ENCODE results near the gene PTPRD. TPM values are rescaled to one million over a fixed set of nuclear protein-coding genes. Genes with fewer than 3 reads are reported as not detected.

The PTPRD gene
- total and polyA plus RNA-seq, 2 donors (not counting 1 experiment from before 2014, with no cell fraction given), result not detected

DNA sequence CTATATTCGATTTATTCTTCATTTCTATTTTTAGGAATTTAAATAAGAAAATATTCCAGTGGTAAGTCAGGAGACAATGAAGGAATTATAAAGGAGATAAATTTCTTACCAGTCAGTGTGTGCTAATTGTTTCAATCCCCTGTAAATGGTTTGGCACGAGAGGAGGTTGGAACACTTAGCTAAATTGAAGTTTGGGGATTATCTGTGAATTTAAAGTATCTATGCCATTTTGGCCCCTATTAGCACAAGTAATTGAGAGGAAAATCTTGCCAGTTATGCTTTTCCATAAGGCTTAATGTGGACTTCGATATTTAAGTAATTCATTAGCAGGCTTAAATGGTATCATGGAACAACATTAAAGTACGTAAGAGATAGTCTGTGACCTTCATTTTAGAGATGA lies 860.8 kb downstream of the PTPRD start:
- peaks cover 6% of the 10 kb centered on the region for H3K27me3 Mint-ChIP-seq
- CTCF ChIA-PET, result no interaction called here
- no peaks in the 10 kb centered on the region for H4K20me1 ChIP-seq (ENCODE audit: control insufficient read depth, insufficient read depth, low read length, poor library complexity, severe bottlenecking)
- no peak for TF ChIP-seq EZH2 (IDR thresholded peaks at IDR 0.05; ENCODE audit: borderline replicate concordance, insufficient read depth, low read depth, low read length, poor library complexity, severe bottlenecking)
- no peak overlapping the region for H3K4me2 ChIP-seq (replicated peaks; ENCODE audit: low read depth, low read length, poor library complexity, severe bottlenecking)
- WGBS (ENCODE audit: insufficient coverage), result 86% methylated on average over 2 of the region's 4 CpGs
- H2AFZ ChIP-seq (ENCODE audit: insufficient read depth, low read depth, low read length, poor library complexity, severe bottlenecking), result no peak overlapping the region
- H3K27ac ChIP-seq (ENCODE audit: low read length in 2 of 2), result no peak overlapping the region
- H3K4me1 ChIP-seq (ENCODE audit: control insufficient read depth in 2 of 2, insufficient read depth in 2 of 2, low read length in 2 of 2), result no peaks in the 10 kb centered on the region
- H3K27me3 ChIP-seq (replicated peaks in 1 of 4; ENCODE audit: control extremely low read depth in 1 of 4, control insufficient read depth in 3 of 4, insufficient read depth in 4 of 4, low read length in 3 of 4), result no peaks in the 10 kb centered on the region
- no peak overlapping the region for H3K27ac Mint-ChIP-seq
- no peak overlapping the region for H3K4me3 Mint-ChIP-seq
- H3K36me3 ChIP-seq (replicated peaks in 1 of 2; ENCODE audit: control extremely low read depth in 1 of 2, control insufficient read depth in 1 of 2, extremely low read depth in 1 of 2, insufficient read depth in 2 of 2, low read length in 1 of 2), result no peaks in the 10 kb centered on the region
- POLR2A ChIA-PET, result no interaction called here
- peaks cover 6% of the 10 kb centered on the region for H3K4me1 Mint-ChIP-seq
- no peaks in the 10 kb centered on the region for H3K9me3 Mint-ChIP-seq (ENCODE audit: insufficient read depth)
- DNase-seq (no peak), ATAC-seq (ENCODE audit: low read depth) (no peak)
- H3K9ac ChIP-seq (ENCODE audit: low read length), result no peak overlapping the region
- intact Hi-C loops (cut with micrococcal nuclease), result no loop called here
- H3K4me3 ChIP-seq (ENCODE audit: control extremely low read depth in 1 of 5, extremely low read depth in 1 of 5, insufficient read depth in 1 of 5, low read depth in 2 of 5, low read length in 4 of 5), result no peak overlapping the region
- H3K79me2 ChIP-seq (ENCODE audit: control insufficient read depth, insufficient read depth, low read length), result no peaks in the 10 kb centered on the region
- no peaks in the 10 kb centered on the region for H3K9me3 ChIP-seq (ENCODE audit: control extremely low read depth in 1 of 3, control insufficient read depth in 2 of 3, insufficient read depth in 1 of 3, low read length in 2 of 3)

DNA sequence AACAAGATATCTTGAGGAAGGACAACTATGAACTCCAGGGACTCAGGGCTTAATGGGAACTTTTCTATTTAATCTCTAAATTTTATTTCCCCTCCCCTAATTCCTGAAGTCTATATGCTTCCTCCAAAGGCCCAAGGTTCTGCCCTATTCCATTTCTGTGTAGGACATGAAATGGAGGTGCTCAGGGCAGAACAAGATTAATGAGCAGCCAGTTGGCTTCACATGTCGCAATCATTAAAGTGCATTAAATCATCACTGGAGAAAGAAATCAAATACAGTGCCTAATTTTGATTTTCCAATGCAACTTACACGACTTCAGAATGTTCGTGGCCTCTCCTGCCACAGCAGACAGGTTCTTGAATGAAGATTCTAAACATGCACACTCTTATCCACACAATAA lies 862.1 kb downstream of the PTPRD start:
- DNase-seq, result no peak
- Histone ChIP-seq H3K36me3 (replicated peaks in 1 of 2; ENCODE audit: control extremely low read depth in 1 of 2, control insufficient read depth in 1 of 2, extremely low read depth in 1 of 2, insufficient read depth in 2 of 2, low read length in 1 of 2) (no peaks in the 10 kb centered on the region), H3K4me1 (ENCODE audit: control insufficient read depth in 2 of 2, insufficient read depth in 2 of 2, low read length in 2 of 2) (no peaks in the 10 kb centered on the region), H3K4me3 (ENCODE audit: control extremely low read depth in 1 of 5, extremely low read depth in 1 of 5, insufficient read depth in 1 of 5, low read depth in 2 of 5, low read length in 4 of 5) (no peak overlapping the region), H3K27me3 (replicated peaks in 1 of 4; ENCODE audit: control extremely low read depth in 1 of 4, control insufficient read depth in 3 of 4, insufficient read depth in 4 of 4, low read length in 3 of 4) (no peaks in the 10 kb centered on the region), H3K4me2 (replicated peaks; ENCODE audit: low read depth, low read length, poor library complexity, severe bottlenecking) (no peak overlapping the region), H3K9me3 (ENCODE audit: control extremely low read depth in 1 of 3, control insufficient read depth in 2 of 3, insufficient read depth in 1 of 3, low read length in 2 of 3) (no peaks in the 10 kb centered on the region), H3K79me2 (ENCODE audit: control insufficient read depth, insufficient read depth, low read length) (no peaks in the 10 kb centered on the region), H3K9ac (ENCODE audit: low read length) (no peak overlapping the region), H3K27ac (ENCODE audit: low read length in 2 of 2) (no peak overlapping the region), H2AFZ (ENCODE audit: insufficient read depth, low read depth, low read length, poor library complexity, severe bottlenecking) (no peak overlapping the region), H4K20me1 (ENCODE audit: control insufficient read depth, insufficient read depth, low read length, poor library complexity, severe bottlenecking) (no peaks in the 10 kb centered on the region)
- POLR2A ChIA-PET, result no interaction called here
- H3K27me3 Mint-ChIP-seq, result peaks cover 8% of the 10 kb centered on the region
- 93% methylated on average over 3 of the region's 3 CpGs for WGBS (ENCODE audit: insufficient coverage)
- H3K4me3 Mint-ChIP-seq, result no peak overlapping the region
- intact Hi-C loops (cut with micrococcal nuclease), result no loop called here
- H3K27ac Mint-ChIP-seq, result no peak overlapping the region
- H3K4me1 Mint-ChIP-seq, result peaks cover 18% of the 10 kb centered on the region
- H3K9me3 Mint-ChIP-seq (ENCODE audit: insufficient read depth), result no peaks in the 10 kb centered on the region
- CTCF ChIA-PET, result no interaction called here
- TF ChIP-seq, protein P1, sequence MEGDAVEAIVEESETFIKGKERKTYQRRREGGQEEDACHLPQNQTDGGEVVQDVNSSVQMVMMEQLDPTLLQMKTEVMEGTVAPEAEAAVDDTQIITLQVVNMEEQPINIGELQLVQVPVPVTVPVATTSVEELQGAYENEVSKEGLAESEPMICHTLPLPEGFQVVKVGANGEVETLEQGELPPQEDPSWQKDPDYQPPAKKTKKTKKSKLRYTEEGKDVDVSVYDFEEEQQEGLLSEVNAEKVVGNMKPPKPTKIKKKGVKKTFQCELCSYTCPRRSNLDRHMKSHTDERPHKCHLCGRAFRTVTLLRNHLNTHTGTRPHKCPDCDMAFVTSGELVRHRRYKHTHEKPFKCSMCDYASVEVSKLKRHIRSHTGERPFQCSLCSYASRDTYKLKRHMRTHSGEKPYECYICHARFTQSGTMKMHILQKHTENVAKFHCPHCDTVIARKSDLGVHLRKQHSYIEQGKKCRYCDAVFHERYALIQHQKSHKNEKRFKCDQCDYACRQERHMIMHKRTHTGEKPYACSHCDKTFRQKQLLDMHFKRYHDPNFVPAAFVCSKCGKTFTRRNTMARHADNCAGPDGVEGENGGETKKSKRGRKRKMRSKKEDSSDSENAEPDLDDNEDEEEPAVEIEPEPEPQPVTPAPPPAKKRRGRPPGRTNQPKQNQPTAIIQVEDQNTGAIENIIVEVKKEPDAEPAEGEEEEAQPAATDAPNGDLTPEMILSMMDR (IDR thresholded peaks at IDR 0.05), result no peak
- no peak for TF ChIP-seq EZH2 (IDR thresholded peaks at IDR 0.05; ENCODE audit: borderline replicate concordance, insufficient read depth, low read depth, low read length, poor library complexity, severe bottlenecking)
- ATAC-seq (ENCODE audit: low read depth), result no peak

Measured in B cell (primary cell).